OCI-LY1 (cell line): ENCODE results near the gene RINT1.
A peak's percentile ranks its signal among the peaks of the same experiment; 100 is the strongest.
"Not testable (repeated sequence)": the region's sequence is repeated elsewhere in the genome, so short reads cannot be mapped to it uniquely, and the experiment has no call there.

Experiments
- H2AFZ ChIP-seq: fragments of 200-600 bp; sonication (generic), shearing (Covaris generic); 2 replicates; pipeline ENCODE4 v1.6.0; 2014; ENCODE audit warnings: antibody characterized with exemption, mild to moderate bottlenecking, low read length
- H3F3A ChIP-seq: fragments of 200-600 bp; sonication (generic), shearing (Covaris generic); 2 replicates; pipeline ENCODE4 v1.6.0; 2014; ENCODE audit warnings: mild to moderate bottlenecking, antibody characterized with exemption, low read length, moderate library complexity; ENCODE audit not compliant: insufficient read depth
- H3K27ac ChIP-seq: fragments of 200-600 bp; sonication (generic); 2 replicates; pipeline ENCODE4 v1.5.1; 2014; ENCODE audit warnings: low read length, mixed run types, mild to moderate bottlenecking, low read depth; ENCODE audit not compliant: poor library complexity, severe bottlenecking
- H3K27me3 ChIP-seq: fragments of 200-600 bp; sonication (generic); 2 replicates; pipeline ENCODE4 v1.6.0; 2014; ENCODE audit warnings: antibody characterized with exemption, mild to moderate bottlenecking, low read length, moderate library complexity; ENCODE audit not compliant: insufficient read depth
- H3K36me3 ChIP-seq: fragments of 200-600 bp; sonication (generic); 2 replicates; pipeline ENCODE4 v1.6.1; 2014; ENCODE audit warnings: mild to moderate bottlenecking, antibody characterized with exemption, low read length, moderate library complexity, mixed read lengths; ENCODE audit not compliant: insufficient read depth
- H3K4me1 ChIP-seq: fragments of 200-600 bp; sonication (generic); 2 replicates; pipeline ENCODE4 v1.5.1; 2014; ENCODE audit warnings: mild to moderate bottlenecking, low read length, moderate library complexity; ENCODE audit not compliant: insufficient read depth, severe bottlenecking
- H3K4me2 ChIP-seq: fragments of 200-600 bp; sonication (generic), shearing (Covaris generic); 2 replicates; pipeline ENCODE4 v1.6.1; 2014; ENCODE audit warnings: low read length
- H3K4me3 ChIP-seq: fragments of 200-600 bp; sonication (generic); 2 replicates; pipeline ENCODE4 v1.5.1; 2014; ENCODE audit warnings: low read length, low read depth, mild to moderate bottlenecking, mixed read lengths; ENCODE audit not compliant: poor library complexity, severe bottlenecking
- H3K79me2 ChIP-seq: fragments of 200-600 bp; shearing (Covaris generic); 2 replicates; pipeline ENCODE4 v1.6.1; 2016; ENCODE audit warnings: mixed run types, low read length, mixed read lengths; ENCODE audit not compliant: insufficient read depth
- H3K9ac ChIP-seq: fragments of 200-600 bp; sonication (generic), shearing (Covaris generic); 2 replicates; pipeline ENCODE4 v1.6.1; 2014; ENCODE audit warnings: mild to moderate bottlenecking, low read length, mixed read lengths
- H3K9me2 ChIP-seq: fragments of 200-600 bp; sonication (generic), shearing (Covaris generic); 2 replicates; pipeline ENCODE4 v1.6.1; 2014; ENCODE audit warnings: low read depth, mild to moderate bottlenecking, low read length, mixed read lengths
- H3K9me3 ChIP-seq: fragments of 200-600 bp; shearing (Covaris generic); 2 replicates; pipeline ENCODE4 v1.6.1; 2014; ENCODE audit warnings: low read length, mixed read lengths
- H4K20me1 ChIP-seq: fragments of 200-600 bp; sonication (generic), shearing (Covaris generic); 2 replicates; pipeline ENCODE4 v1.6.0; 2016; ENCODE audit warnings: mild to moderate bottlenecking, low read length; ENCODE audit not compliant: insufficient read depth
- EZH2 ChIP-seq: fragments of 200-600 bp; sonication (generic), shearing (Covaris generic); IDR thresholded peaks from 2 replicates; pipeline ENCODE4 v1.8.0; 2017; ENCODE audit warnings: borderline replicate concordance, mixed run types, mild to moderate bottlenecking, antibody characterized with exemption, low read length, moderate library complexity, mixed read lengths
- TF ChIP-seq, protein P1 (sequence below): fragments of 200-600 bp; sonication (generic), shearing (Covaris generic); IDR thresholded peaks from 2 replicates; pipeline ENCODE4 v1.5.1; 2017; ENCODE audit warnings: mild to moderate bottlenecking, antibody characterized with exemption, low read length, moderate library complexity, mixed read lengths

RINT1 gene

DNA sequence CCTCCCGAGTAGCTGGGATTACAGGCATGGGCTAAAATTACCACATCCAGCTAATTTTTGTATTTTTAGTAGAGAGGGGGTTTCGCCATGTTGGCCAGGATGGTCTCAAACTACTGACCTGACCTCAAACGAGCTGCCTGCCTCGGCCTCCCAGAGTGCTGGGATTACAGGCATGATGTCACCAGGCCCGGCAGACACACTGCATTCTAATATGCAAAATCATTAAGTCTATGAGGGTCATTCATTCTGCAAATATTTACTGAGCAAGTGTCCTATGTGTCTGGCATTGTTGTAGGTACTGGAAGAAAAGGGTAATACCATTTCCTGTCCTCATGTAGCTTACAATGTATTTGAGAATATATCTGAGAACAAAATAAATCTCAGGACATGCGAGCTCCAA is 12.6 kb upstream of the RINT1 start:
- no peak overlapping the region for H3K4me2 ChIP-seq
- H3K27me3 ChIP-seq = no peaks in the 10 kb centered on the region
- no peak overlapping the region for H3K9ac ChIP-seq
- peaks cover 25% of the 10 kb centered on the region for H3K4me1 ChIP-seq
- no peak overlapping the region for H3K27ac ChIP-seq
- TF ChIP-seq EZH2 = no peak
- TF ChIP-seq, protein P1, sequence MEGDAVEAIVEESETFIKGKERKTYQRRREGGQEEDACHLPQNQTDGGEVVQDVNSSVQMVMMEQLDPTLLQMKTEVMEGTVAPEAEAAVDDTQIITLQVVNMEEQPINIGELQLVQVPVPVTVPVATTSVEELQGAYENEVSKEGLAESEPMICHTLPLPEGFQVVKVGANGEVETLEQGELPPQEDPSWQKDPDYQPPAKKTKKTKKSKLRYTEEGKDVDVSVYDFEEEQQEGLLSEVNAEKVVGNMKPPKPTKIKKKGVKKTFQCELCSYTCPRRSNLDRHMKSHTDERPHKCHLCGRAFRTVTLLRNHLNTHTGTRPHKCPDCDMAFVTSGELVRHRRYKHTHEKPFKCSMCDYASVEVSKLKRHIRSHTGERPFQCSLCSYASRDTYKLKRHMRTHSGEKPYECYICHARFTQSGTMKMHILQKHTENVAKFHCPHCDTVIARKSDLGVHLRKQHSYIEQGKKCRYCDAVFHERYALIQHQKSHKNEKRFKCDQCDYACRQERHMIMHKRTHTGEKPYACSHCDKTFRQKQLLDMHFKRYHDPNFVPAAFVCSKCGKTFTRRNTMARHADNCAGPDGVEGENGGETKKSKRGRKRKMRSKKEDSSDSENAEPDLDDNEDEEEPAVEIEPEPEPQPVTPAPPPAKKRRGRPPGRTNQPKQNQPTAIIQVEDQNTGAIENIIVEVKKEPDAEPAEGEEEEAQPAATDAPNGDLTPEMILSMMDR = no peak
- H4K20me1 ChIP-seq = no peaks in the 10 kb centered on the region
- H3K9me2 ChIP-seq = no peaks in the 10 kb centered on the region
- no peaks in the 10 kb centered on the region for H3K9me3 ChIP-seq
- peaks cover 36% of the 10 kb centered on the region for H3K79me2 ChIP-seq
- no peaks in the 10 kb centered on the region for H3F3A ChIP-seq
- H3K36me3 ChIP-seq = peaks cover 16% of the 10 kb centered on the region
- H2AFZ ChIP-seq = no peak overlapping the region
- no peak overlapping the region for H3K4me3 ChIP-seq

DNA sequence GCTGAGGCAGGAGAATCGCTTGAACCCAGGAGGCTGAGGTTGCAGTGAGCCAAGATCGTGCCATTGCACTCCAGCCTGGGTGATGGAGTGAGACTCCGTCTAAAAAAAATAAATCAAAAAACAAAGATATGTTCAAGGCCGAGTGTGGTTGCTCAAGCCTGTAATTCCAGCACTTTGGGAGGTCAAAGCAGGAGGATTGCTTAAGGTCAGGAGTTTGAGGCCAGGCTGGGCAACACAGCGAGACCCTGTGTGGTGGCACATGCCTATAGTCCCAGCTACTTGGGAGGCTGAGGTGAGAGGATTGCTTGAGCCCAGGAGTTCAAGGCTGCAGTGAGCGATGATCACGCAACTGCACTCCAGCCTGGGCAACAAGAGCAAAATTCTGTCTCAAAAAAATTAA is 11.4 kb upstream of the RINT1 start:
- H3K4me1 ChIP-seq = peaks cover 25% of the 10 kb centered on the region
- H3K27ac ChIP-seq, H3K9me2 ChIP-seq, H2AFZ ChIP-seq, H3K9me3 ChIP-seq, H3K27me3 ChIP-seq, H4K20me1 ChIP-seq, H3F3A ChIP-seq: not testable (repeated sequence)
- H3K79me2 ChIP-seq = peaks cover 31% of the 10 kb centered on the region
- H3K4me3 ChIP-seq = peak overlapping the region; percentile 75
- peak overlapping the region; percentile 75; the same call in 1 of the 2 replicates for H3K9ac ChIP-seq
- H3K4me2 ChIP-seq = peak overlapping the region; percentile 93
- peaks cover 13% of the 10 kb centered on the region for H3K36me3 ChIP-seq

DNA sequence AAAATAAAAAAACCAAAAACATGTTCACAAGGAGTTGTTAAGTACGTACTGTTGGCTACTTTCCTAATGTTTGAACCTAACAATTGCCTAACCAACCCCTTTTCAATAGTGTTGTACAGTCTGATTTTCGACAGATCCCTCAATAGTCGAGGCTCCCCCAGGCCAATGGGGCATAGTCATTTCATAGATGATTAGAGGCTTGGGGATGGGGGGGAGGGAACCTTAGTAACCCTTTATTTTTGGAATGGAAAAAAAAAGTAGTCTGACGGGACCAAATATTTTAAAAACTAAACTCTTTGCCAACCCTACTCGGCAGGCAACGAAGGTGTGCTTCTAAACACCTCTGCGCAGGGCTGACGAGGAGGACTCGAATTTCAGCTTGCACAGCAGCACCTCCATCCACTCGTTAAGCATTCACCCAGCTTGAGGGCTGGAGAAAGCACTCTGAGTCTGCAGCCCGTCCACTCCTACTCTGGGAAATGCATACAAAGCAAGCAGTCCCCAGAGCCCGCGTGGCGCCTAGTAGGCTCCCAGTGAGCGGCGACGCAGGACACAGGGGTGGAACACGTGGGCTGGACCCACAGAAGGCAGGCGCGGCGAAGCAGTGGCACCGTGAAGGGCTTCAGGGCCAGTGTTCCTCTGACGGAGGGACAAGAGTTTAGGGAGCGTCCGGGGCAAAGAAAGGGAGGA is 10.8 kb upstream of the RINT1 start:
- Histone ChIP-seq H3F3A (no peaks in the 10 kb centered on the region), H3K4me1 (peaks cover 25% of the 10 kb centered on the region), H4K20me1 (no peaks in the 10 kb centered on the region), H2AFZ (no peak overlapping the region), H3K36me3 (peaks cover 13% of the 10 kb centered on the region), H3K9me2 (no peaks in the 10 kb centered on the region), H3K27ac (no peak overlapping the region), H3K4me3 (peak overlapping the region; percentile 75), H3K9me3 (no peaks in the 10 kb centered on the region), H3K27me3 (no peaks in the 10 kb centered on the region), H3K4me2 (peak overlapping the region; percentile 93), H3K9ac (peak overlapping the region; percentile 75), H3K79me2 (peaks cover 31% of the 10 kb centered on the region)
- TF ChIP-seq, protein P1 = no peak; the same call in 1 of the 2 replicates
- no peak for TF ChIP-seq EZH2
